Measurements from ENCODE around the gene SEMA3A. TPM values are rescaled to one million over a fixed set of nuclear protein-coding genes. Genes with fewer than 3 reads are reported as not detected.

Gene SEMA3A
- total and polyA plus RNA-seq, 7 donors, result 0.23 to 83.8 (median 50.1) TPM

DNA sequence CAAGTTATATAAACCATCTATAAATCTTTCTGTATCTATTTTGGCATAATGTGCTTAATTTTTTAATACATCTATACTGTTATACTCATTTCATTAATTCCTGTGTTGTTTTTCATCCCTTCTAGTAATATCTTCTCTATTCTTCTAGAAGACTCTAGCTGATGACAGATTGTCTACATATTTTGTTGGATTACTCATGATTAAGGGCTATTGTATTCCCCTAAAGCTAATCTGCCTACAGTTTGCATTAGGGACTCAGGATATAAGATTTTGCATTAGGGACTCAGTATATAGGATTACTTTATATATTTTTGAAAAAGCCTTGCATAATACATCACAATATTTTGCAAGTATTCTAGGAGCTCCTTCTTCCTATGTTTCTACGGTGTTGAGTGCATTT is 8.3 kb upstream of the SEMA3A start:
- no peak overlapping the region for H3K27ac ChIP-seq
- H3K9me3 ChIP-seq, result no peaks in the 10 kb centered on the region
- no peak overlapping the region for H3K4me3 ChIP-seq
- 93 to 98% methylated on average over 1 of the region's 1 CpG for WGBS, 2 donors
- DNase-seq, result no peak
- intact Hi-C loops (cut with DNase I), result no loop called here
- TF ChIP-seq CTCF (IDR thresholded peaks at IDR 0.05) (no peak), EP300 (IDR thresholded peaks at IDR 0.05) (no peak), POLR2AphosphoS5 (IDR thresholded peaks at IDR 0.05) (no peak), POLR2A (IDR thresholded peaks at IDR 0.05) (no peak)
- H3K4me1 ChIP-seq, result peaks cover 0 to 22% (median 0%) of the 10 kb centered on the region in 4 donors
- no peaks in the 10 kb centered on the region for H3K27me3 ChIP-seq
- no peaks in the 10 kb centered on the region for H3K36me3 ChIP-seq

- H3K27ac ChIP-seq, result peak overlapping the region in 1 of 4 donors; percentile 41
- no peaks in the 10 kb centered on the region for H3K9me3 ChIP-seq
- no peak for DNase-seq
- H3K27me3 ChIP-seq, result no peaks in the 10 kb centered on the region
- H3K4me3 ChIP-seq, result no peak overlapping the region
- H3K4me1 ChIP-seq, result peaks cover 0 to 33% (median 2%) of the 10 kb centered on the region in 4 donors
- WGBS, 2 donors, result 53 to 72% methylated on average over 3 of the region's 3 CpGs
- H3K36me3 ChIP-seq, result no peaks in the 10 kb centered on the region
- intact Hi-C loops (cut with DNase I), result no loop called here
- TF ChIP-seq POLR2AphosphoS5 (IDR thresholded peaks at IDR 0.05) (no peak), EP300 (IDR thresholded peaks at IDR 0.05) (no peak), POLR2A (IDR thresholded peaks at IDR 0.05) (no peak), CTCF (IDR thresholded peaks at IDR 0.05) (no peak)
These were observed 6.3 kb upstream of the SEMA3A start for GRCh38 chr7:84200859-84201258.

- 82 to 83% methylated on average over 2 of the region's 2 CpGs for WGBS, 2 donors
- peaks cover 0 to 21% (median 5%) of the 10 kb centered on the region in 4 donors for H3K4me1 ChIP-seq
- no peaks in the 10 kb centered on the region for H3K36me3 ChIP-seq
- H3K4me3 ChIP-seq, result no peak overlapping the region
- no peaks in the 10 kb centered on the region for H3K9me3 ChIP-seq
- H3K27ac ChIP-seq, result peak overlapping the region in 1 of 4 donors; percentile 35
- DNase-seq, result no peak
- TF ChIP-seq CTCF (IDR thresholded peaks at IDR 0.05), result no peak
- no peak for TF ChIP-seq POLR2A (IDR thresholded peaks at IDR 0.05)
- TF ChIP-seq POLR2AphosphoS5 (IDR thresholded peaks at IDR 0.05), result no peak
- TF ChIP-seq EP300 (IDR thresholded peaks at IDR 0.05), result no peak
- intact Hi-C loops (cut with DNase I), result loop anchor here (10.0 kb wide), 2 partner anchors 296 to 806 kb away; no protein-coding TSS in a partner anchor
- H3K27me3 ChIP-seq, result no peaks in the 10 kb centered on the region
These were observed 4.6 kb upstream of the SEMA3A start for GRCh38 chr7:84199216-84199615.

DNA sequence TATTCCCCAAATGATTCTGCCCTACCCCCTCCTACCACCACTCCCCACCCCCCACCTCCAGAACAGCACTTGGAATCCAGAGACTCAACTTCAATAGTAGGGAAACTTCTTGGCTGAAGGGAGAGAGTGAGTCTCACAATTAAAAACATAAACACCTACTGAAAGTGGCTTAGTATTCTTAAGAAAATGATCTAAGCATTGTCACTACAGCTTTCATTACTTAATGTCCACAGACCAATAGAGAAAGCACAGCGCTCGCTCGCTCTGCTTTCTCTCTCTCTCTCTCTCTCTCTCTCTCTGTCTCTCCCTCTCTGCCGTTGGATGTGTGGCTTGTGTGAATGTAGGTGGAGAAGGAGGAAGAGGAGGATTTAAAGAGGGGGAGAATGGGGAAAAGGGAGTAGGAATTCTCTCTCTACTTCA is 1.5 kb upstream of the SEMA3A start:
- Histone ChIP-seq H3K36me3 (no peaks in the 10 kb centered on the region), H3K4me1 (peaks cover 0 to 21% (median 5%) of the 10 kb centered on the region in 4 donors), H3K27ac (peak overlapping the region; percentile 75 to 86 (median 82)), H3K27me3 (no peaks in the 10 kb centered on the region), H3K9me3 (no peaks in the 10 kb centered on the region), H3K4me3 (peak overlapping the region; percentile 44 to 59 (median 53))
- no peak for DNase-seq
- peak; percentile 26 to 64 (median 52) for TF ChIP-seq POLR2AphosphoS5 (IDR thresholded peaks at IDR 0.05)
- TF ChIP-seq POLR2A (IDR thresholded peaks at IDR 0.05), result no peak
- no peak for TF ChIP-seq EP300 (IDR thresholded peaks at IDR 0.05)
- TF ChIP-seq CTCF (IDR thresholded peaks at IDR 0.05), result no peak
- intact Hi-C loops (cut with DNase I), result loop anchor here (2.0 to 10.0 kb wide), 3 partner anchors 119 to 809 kb away; no protein-coding TSS in a partner anchor
- 67 to 73% methylated on average over 4 of the region's 4 CpGs for WGBS, 2 donors

Data from sigmoid colon (tissue), 7 donors.